Uterus (tissue), 2 donors: ENCODE measurements around the gene C2CD3.

Source experiments
- CTCF ChIP-seq, 4 experiments: fragments of 200-600 bp in 2 of 4; fragments of 450-650 bp in 2 of 4; sonication (generic) in 2 of 4; IDR thresholded peaks; one replicate each; pipeline ENCODE4 v1.5.1; 2016 to 2019; ENCODE audit warnings: antibody characterized with exemption in 4 of 4, mild to moderate bottlenecking in 2 of 4, moderate library complexity in 1 of 4
- POLR2A ChIP-seq, 2 donors: fragments of 450-650 bp; IDR thresholded peaks; one replicate each; pipeline ENCODE4 v1.6.1; 2016; ENCODE audit warnings: antibody characterized with exemption in 2 of 2, mild to moderate bottlenecking in 1 of 2, moderate library complexity in 1 of 2

- TF ChIP-seq CTCF (IDR thresholded peaks at IDR 0.05) (no peak), POLR2A (IDR thresholded peaks at IDR 0.05) (no peak)
Observed at GRCh38 chr11:74024261-74025029, 146.4 kb downstream of the C2CD3 start.
